ACC112 (cell line): Measurements from ENCODE around the gene LY86.

Source experiments
- H2AFZ ChIP-seq: fragments of 200-600 bp; sonication (generic); one replicate; pipeline ENCODE4 v1.6.0; 2017; ENCODE audit warnings: antibody characterized with exemption, low read length; ENCODE audit not compliant: unreplicated experiment
- H3K27ac ChIP-seq: fragments of 200-600 bp; sonication (generic); 2 replicates; pipeline ENCODE4 v1.5.1; 2014; ENCODE audit warnings: low read depth, mild to moderate bottlenecking, antibody characterized with exemption, low read length, moderate library complexity
- H3K27me3 ChIP-seq: fragments of 200-600 bp; sonication (generic); 2 replicates; pipeline ENCODE4 v1.6.1; 2014; ENCODE audit warnings: mild to moderate bottlenecking, antibody characterized with exemption, low read length, moderate library complexity, mixed read lengths; ENCODE audit not compliant: insufficient read depth
- H3K36me3 ChIP-seq: fragments of 200-600 bp; sonication (generic); 2 replicates; pipeline ENCODE4 v1.6.1; 2016; ENCODE audit warnings: mild to moderate bottlenecking, antibody characterized with exemption, low read length, moderate library complexity, mixed read lengths; ENCODE audit not compliant: insufficient read depth
- H3K4me1 ChIP-seq: fragments of 200-600 bp; sonication (generic); one replicate; pipeline ENCODE4 v1.6.1; 2016; ENCODE audit warnings: low read length, mixed read lengths; ENCODE audit not compliant: insufficient read depth, unreplicated experiment, control insufficient read depth
- H3K4me3 ChIP-seq: fragments of 200-600 bp; sonication (generic); 2 replicates; pipeline ENCODE4 v1.5.1; 2014; ENCODE audit warnings: mild to moderate bottlenecking, low read depth, low read length
- H3K79me2 ChIP-seq: fragments of 200-600 bp; sonication (generic); one replicate; pipeline ENCODE4 v1.6.0; 2016; ENCODE audit warnings: low read length; ENCODE audit not compliant: control insufficient read depth, unreplicated experiment, insufficient read depth

LY86 gene

DNA sequence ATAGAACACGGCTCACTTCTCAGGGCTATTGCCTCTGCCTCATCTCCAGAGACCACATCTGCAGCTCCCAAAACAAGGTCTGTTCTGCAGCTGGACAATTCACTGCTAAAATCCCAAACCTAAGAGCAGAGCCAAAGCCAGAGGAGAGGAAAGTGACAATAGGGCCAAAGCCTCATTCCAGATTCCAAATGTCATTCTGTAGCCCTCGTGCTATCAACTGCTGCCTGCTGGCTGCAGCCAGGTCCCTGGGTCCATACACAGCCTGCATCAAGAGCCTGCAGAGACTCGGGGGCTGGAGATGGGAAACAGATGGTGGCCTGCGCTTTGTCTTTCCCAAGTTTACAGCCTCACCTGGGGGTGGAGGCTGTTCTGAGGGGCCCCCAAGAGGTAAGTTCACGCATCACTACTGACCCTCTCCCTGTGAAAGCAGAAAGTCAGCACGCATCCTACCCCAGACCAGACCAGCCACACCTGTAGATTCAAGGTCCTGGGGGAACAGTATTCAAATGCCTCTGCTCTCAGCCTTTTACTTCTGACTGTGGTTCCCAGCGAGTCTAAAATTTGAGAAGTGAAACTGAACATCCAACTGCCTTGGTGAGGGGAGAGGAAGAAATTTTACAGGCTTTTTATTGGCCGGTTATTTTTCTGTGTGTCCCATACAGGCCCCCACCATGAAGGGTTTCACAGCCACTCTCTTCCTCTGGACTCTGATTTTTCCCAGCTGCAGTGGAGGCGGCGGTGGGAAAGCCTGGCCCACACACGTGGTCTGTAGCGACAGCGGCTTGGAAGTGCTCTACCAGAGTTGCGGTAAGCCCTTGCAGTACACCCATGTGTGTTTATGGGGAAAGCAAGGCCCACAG lies at the start of gene LY86:
Gene LY86 (plus strand): TSS at position 657 of the 860 bp plus-strand sequence. CDS start 15 bp downstream, at position 672.
- Histone ChIP-seq H3K4me3 (no peak within 1 kb of the TSS), H3K27ac (no peak within 1 kb of the TSS), H3K27me3 (no peaks in the 10 kb centered on the region), H2AFZ (no peak within 1 kb of the TSS), H3K79me2 (no peaks in the 10 kb centered on the region), H3K36me3 (no peaks in the 10 kb centered on the region), H3K4me1 (no peaks in the 10 kb centered on the region)

DNA sequence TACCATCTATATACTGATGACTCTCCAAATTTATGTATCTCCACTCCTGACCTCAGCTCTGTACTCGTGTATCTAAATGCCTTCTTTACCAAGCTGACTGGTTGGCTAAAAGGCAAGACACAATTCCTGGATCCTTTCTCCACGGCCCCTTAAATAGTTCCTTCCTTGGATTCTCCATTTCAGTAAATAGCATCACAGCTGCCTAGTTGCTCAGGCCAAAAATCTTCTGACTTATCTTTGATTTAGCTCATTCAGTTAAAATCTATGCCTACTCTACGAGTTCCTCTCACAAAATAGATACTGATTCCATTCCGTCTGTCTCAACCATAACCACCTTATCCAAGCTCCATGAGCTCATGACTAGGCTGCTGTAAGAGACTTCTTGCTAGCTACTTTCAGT lies 49.5 kb upstream of the LY86 start:
- H3K27me3 ChIP-seq, result no peaks in the 10 kb centered on the region
- H3K4me1 ChIP-seq, result no peaks in the 10 kb centered on the region
- no peaks in the 10 kb centered on the region for H3K79me2 ChIP-seq
- no peak overlapping the region for H2AFZ ChIP-seq
- H3K36me3 ChIP-seq, result no peaks in the 10 kb centered on the region
- no peak overlapping the region for H3K27ac ChIP-seq
- H3K4me3 ChIP-seq, result no peak overlapping the region

DNA sequence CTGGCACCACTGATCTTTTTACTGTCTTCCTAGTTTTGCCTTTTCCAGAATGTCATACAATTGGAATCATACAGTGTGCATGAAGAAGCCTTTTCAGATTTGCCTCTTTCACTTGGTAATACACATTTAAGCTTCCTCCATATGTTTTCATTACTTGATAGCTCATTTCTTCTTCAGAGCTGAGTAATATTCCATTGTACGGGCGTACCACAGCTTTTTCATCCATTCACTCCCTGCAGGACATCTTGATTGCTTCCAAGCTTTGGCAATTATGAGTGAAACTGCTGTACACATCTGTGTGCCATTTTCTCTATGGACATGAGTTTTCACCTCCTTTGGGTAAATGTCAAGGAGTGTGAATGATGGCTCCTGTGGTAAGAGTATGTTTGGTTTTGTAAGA lies 46.2 kb upstream of the LY86 start:
- H3K27ac ChIP-seq, result no peak overlapping the region
- no peaks in the 10 kb centered on the region for H3K4me1 ChIP-seq

DNA sequence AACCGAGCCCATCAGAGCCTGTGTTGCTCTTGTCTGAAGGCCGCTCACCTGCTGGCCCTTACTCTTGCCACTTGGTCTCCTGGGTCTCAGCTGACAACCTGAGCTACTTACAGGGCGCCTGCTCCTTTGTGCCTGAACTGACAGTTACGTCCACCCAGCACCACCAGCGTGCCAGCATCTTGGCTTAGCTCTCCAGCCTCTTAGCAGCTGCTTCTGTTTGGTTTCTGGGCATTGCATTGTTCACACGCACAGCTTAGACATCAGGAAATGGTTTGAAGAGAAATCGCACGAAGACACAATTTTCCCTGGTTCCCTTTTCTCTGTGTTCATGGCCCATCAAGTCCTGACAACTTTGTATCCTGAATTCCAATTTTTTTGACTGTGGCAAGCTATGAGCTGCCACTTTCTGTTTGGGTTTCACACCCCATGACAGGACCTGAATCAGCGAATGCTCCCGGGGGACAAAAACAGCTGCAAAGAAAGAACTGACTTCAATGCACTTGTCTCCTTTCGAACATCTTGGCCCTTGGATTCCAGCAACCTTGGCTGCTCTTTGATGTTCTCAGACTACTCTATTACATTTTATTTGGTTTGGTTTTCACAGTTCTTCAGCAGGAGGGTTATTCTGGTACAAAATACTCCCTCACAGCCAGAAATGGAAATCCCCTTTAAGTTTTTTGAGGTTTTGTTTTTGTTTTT lies 45.2 kb upstream of the LY86 start:
- Histone ChIP-seq H3K4me3 (no peak overlapping the region), H3K27ac (no peak overlapping the region), H3K4me1 (no peaks in the 10 kb centered on the region), H3K79me2 (no peaks in the 10 kb centered on the region), H3K36me3 (no peaks in the 10 kb centered on the region), H2AFZ (no peak overlapping the region), H3K27me3 (peaks cover 20% of the 10 kb centered on the region)

More for the DNA sequence above, 46.2 kb upstream of the LY86 start:
- Histone ChIP-seq H2AFZ (no peak overlapping the region), H3K27me3 (peaks cover 20% of the 10 kb centered on the region), H3K79me2 (no peaks in the 10 kb centered on the region), H3K36me3 (no peaks in the 10 kb centered on the region), H3K4me3 (no peak overlapping the region)

DNA sequence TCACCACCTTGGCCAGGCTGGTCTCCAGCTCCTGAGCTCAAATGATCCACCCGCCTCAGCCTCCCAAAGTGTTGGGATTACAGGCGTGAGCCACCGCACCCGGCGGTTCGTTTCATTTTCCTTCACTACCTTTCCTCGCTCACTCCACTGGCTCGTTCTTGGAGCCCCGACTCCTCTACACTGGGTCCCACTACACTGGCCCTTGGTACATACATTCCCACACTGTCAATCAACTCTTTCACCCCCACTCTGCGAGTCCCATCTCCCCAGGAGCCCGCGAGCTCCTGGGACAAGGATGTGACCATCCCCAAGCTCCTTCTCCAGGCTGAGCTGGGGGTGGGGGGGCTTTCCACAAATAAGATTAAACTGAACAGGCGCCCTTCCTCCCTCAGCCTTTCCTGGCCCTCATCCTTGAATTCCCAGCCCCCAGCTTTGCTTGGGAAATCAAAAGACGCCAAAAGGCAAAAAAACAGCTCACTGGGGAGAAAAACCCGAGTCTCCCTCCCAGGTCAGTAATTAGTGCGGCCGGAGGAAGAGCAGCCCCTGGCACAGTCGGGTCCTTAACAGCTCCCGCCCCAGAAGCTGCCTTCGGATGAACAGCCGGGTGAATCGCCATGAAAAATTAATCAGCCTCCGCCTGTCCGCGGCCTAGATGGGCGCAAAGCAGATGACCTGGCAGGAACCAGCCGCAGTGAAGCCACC lies 42.8 kb upstream of the LY86 start:
- peak overlapping the region; percentile 52; the same call in 1 of the 2 replicates for H3K4me3 ChIP-seq
- H3K36me3 ChIP-seq, result no peaks in the 10 kb centered on the region
- H3K79me2 ChIP-seq, result no peaks in the 10 kb centered on the region
- peaks cover 26% of the 10 kb centered on the region for H3K27me3 ChIP-seq
- H3K4me1 ChIP-seq, result no peaks in the 10 kb centered on the region
- no peak overlapping the region for H3K27ac ChIP-seq
- H2AFZ ChIP-seq, result no peak overlapping the region

DNA sequence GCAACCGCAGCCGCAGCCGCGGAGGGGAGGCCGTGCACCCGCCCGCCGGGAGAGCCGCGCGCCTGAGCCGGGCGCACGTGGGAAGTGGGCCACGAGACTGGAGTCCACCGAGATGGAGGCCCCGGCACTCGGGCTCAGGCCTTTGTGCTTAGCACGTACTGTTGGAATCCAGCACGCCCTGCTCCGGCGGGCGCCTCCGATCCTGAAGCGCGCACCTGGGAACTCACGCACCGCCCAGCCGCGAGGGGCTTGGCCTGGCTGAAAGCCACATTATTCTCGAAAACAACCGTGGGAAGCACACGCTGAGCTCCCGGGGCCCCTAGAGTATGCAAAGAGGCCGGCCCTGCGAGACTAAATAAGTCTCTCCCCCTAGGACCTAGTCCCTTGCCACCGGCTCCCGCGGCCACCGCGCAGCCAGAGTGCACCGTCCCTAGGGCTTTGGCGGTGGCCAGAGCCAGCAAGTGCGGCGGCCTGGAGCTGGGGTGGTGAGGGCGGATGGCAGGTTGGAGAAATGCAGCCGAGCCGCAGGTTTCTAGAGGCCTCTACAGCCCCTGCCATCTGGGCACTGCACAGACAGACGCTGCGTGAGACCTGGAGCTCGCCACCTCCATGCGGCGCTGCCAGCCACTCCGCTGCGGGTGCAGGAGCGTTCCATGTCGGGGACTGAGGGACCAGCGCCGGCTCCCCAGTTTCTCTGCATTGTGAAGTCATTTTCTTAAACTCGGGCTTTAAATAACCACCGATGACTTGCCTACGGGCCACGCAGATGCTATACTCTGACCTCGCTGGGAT lies 42.0 kb upstream of the LY86 start:
- H3K79me2 ChIP-seq, result no peaks in the 10 kb centered on the region
- H3K27ac ChIP-seq, result no peak overlapping the region
- no peaks in the 10 kb centered on the region for H3K36me3 ChIP-seq
- peaks cover 26% of the 10 kb centered on the region for H3K27me3 ChIP-seq
- H2AFZ ChIP-seq, result no peak overlapping the region
- H3K4me1 ChIP-seq, result no peaks in the 10 kb centered on the region
- H3K4me3 ChIP-seq, result peak overlapping the region; percentile 52

DNA sequence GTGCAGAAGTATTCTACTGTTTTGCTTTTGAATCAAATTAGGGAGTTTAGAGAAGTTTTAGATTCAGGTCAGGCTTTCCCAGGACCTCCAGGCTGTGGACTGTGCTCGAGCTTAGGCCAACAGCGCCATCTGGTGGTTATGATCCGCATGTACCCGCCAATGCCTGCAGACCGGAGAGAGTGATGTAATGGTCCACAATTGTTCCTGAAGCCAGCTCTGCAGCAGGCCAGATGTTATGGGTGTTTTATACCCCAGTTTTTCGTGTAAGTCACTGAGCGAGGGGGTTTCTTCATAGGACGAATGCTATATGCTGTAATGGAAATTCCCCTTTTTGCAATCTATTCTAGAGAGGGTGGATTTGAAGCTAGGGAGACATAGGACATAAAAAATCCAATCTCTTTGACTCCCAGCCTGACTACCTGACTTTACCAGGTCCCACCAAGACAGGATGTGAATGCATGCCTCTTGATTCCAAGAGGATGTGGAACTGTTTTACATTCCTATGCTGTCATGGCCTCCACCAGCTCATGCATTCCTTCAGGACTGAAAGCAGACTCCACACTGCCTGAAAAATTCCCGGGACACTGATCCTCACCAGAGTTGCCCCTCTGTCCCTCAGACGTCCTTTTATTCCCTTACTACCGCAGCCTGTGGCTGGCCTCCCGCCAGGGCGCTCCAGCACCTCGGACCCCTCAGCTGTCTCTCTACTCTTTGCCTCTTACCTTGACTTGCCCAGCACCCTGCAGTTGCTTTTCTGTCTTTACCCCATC lies 41.2 kb upstream of the LY86 start:
- peaks cover 26% of the 10 kb centered on the region for H3K27me3 ChIP-seq

DNA sequence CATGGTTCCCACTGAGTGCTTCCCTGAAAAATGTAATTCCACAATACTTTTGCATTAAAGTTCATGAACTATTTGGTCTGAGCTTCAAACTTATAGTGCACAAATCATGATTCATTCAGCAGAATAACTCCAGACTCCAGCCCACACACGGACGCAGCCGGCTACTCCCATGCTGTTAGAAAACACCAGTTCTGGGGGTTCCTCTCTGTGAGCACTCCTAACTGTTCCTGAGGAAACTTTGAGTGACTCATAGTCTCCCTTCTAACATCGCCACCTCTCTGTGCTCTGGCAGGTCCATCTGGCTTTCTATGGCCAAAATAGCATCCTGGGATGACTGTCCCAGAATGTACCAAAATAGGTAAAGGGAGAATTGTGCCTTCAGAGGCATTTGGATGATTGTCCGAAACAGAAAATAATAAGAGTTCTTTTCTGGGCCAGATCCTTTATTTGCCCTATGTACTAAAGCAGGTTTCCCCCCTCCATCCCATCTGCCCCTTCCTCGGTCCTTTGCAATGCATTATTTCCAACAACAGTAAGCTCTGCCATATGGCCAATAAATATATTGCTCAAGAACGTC lies 32.3 kb upstream of the LY86 start:
- H3K79me2 ChIP-seq, result no peaks in the 10 kb centered on the region
- H3K4me3 ChIP-seq, result no peak overlapping the region
- H3K27me3 ChIP-seq, result peaks cover 15% of the 10 kb centered on the region
- H3K36me3 ChIP-seq, result no peaks in the 10 kb centered on the region
- no peak overlapping the region for H2AFZ ChIP-seq
- no peak overlapping the region for H3K27ac ChIP-seq
- no peaks in the 10 kb centered on the region for H3K4me1 ChIP-seq

More for the DNA sequence above, 41.2 kb upstream of the LY86 start:
- no peaks in the 10 kb centered on the region for H3K4me1 ChIP-seq
- no peak overlapping the region for H2AFZ ChIP-seq
- no peaks in the 10 kb centered on the region for H3K79me2 ChIP-seq
- H3K27ac ChIP-seq, result no peak overlapping the region
- no peaks in the 10 kb centered on the region for H3K36me3 ChIP-seq
- peak overlapping the region; percentile 52 for H3K4me3 ChIP-seq

DNA sequence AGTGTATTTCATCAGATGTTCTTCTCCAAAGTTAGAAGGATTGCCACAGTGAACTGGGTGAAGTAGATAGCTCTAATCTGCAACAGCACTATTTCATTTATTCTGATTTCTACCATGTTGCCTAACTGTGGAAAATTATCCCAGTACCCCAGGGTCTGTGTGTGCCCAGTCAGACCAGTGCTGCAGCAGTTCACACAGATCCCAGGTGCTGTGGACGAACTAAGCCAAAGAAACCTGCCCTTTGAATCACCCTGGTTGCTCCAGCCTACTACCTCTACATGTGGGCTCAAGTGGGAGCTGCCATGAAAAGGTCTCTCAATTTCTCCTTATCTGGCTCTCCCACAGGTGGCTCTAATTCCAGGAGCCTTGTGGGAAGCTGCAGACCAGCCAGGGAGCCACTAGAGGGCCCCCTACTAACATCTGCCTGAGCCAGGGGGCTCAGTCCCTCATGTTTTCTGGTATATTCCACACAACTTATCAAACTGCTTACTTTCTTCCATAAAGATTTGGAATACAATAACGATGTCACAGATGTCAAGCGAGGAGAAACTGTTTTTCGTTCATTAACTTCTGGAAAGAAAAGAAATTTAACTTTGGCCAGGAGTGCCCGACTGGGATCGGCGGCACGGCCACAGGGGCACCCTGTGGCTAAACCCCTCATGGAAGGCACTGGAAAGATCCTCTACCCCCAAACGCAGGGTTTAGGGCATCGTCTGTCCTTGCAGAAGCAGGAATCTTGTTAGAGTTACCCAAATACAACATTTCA lies 31.6 kb upstream of the LY86 start:
- H2AFZ ChIP-seq, result no peak overlapping the region
- H3K27me3 ChIP-seq, result peaks cover 15% of the 10 kb centered on the region
- no peak overlapping the region for H3K27ac ChIP-seq
- no peaks in the 10 kb centered on the region for H3K4me1 ChIP-seq
- no peak overlapping the region for H3K4me3 ChIP-seq
- H3K79me2 ChIP-seq, result no peaks in the 10 kb centered on the region
- no peaks in the 10 kb centered on the region for H3K36me3 ChIP-seq
